ENCODE results near the gene SLC17A9.
"Not testable (repeated sequence)": the region's sequence is repeated elsewhere in the genome, so short reads cannot be mapped to it uniquely, and the experiment has no call there.

SLC17A9 gene

DNA sequence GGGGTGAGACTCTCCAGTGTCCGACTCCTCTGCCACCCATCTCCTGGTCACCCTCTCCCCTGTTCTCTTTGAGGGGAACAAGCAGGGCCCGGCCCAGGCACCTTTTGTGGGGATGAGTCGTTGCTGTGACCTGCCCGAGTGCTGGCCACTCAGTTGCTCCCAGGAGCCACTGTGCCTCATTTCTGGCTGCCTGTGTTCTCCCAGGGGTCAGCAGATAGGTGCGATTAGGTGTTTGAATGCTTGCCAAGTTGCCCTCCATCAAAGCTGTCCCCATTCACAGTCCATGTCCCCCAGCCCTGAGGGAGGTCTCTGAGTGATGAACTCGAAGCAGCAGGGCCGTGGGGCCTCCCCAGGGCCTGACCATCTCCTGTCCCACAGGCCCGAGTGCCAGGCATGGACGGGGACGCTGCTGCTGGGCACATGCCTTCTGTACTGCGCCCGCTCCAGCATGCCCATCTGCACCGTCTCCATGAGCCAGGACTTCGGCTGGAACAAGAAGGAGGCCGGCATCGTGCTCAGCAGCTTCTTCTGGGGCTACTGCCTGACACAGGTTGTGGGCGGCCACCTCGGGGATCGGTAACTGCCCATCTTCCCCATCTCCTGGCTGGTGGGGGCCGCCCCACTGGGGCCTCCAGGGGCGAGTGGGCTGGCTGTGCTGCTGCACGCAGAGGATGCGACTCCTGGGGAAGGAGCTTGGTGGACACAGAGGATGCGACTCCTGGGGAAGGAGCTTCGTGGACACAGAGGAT lies 4.1 kb downstream of the SLC17A9 start:
- no peak for DNase-seq (ENCODE audit: low read depth)

DNA sequence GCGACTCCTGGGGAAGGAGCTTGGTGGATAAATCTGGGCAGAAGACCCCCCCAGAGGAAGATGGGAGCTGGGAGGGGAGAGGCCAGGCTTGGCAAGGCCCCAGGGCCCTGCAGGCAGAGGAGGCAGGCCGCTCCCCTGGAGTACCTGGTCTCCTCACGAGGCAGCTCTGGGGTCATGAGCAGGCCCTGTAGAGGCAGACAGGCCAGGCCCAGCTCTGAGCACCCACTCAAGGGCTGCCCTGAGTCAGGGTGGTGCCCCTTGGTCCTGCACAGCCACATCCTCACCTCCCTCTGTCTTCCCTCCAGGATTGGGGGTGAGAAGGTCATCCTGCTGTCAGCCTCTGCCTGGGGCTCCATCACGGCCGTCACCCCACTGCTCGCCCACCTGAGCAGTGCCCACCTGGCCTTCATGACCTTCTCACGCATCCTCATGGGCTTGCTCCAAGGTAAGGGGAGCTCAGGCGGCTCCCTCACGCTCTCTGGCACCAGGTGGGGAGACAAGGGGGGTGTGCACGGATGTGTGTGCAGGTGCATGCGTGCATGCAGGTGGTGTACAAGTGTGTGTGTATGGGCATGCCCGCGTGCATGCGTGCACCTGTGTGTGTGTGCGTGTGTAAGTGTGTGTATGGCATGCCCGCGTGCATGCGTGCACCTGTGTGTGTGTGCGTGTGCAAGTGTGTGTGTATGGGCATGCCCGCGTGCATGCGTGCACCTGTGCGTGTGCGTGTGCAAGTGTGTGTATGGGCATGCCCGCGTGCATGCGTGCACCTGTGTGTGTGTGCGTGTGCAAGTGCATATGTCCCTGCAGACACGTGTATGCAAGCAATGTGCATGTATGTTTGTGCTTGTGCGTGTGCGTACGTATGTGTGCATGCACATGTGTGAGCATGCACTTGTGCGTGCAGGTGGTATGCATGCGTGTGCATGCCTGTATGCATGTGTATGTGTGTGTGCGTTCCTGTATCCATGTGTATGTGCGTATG lies 4.9 kb downstream of the SLC17A9 start:
- DNase-seq (ENCODE audit: low read depth): no peak

- DNase-seq (ENCODE audit: low read depth): no peak
Observed at GRCh38 chr20:62958388-62959100, 6.0 kb downstream of the SLC17A9 start.

- no peak for DNase-seq (ENCODE audit: low read depth)
Observed at GRCh38 chr20:62959101-62959971, 6.8 kb downstream of the SLC17A9 start.

- no peak for DNase-seq (ENCODE audit: low read depth)
Observed at GRCh38 chr20:62959998-62960436, 7.5 kb downstream of the SLC17A9 start.

GRCh38 chr20:62960446-62961309 lies 8.2 kb downstream of the SLC17A9 start:
- not testable (repeated sequence) for DNase-seq (ENCODE audit: low read depth)

- no peak for DNase-seq (ENCODE audit: low read depth)
Observed at GRCh38 chr20:62961310-62961783, 8.8 kb downstream of the SLC17A9 start.

GRCh38 chr20:62961799-62962198 lies 9.3 kb downstream of the SLC17A9 start:
- no peak for DNase-seq (ENCODE audit: low read depth)

- no peak for DNase-seq (ENCODE audit: low read depth)
Observed at GRCh38 chr20:62962221-62962879, 9.8 kb downstream of the SLC17A9 start.

DNA sequence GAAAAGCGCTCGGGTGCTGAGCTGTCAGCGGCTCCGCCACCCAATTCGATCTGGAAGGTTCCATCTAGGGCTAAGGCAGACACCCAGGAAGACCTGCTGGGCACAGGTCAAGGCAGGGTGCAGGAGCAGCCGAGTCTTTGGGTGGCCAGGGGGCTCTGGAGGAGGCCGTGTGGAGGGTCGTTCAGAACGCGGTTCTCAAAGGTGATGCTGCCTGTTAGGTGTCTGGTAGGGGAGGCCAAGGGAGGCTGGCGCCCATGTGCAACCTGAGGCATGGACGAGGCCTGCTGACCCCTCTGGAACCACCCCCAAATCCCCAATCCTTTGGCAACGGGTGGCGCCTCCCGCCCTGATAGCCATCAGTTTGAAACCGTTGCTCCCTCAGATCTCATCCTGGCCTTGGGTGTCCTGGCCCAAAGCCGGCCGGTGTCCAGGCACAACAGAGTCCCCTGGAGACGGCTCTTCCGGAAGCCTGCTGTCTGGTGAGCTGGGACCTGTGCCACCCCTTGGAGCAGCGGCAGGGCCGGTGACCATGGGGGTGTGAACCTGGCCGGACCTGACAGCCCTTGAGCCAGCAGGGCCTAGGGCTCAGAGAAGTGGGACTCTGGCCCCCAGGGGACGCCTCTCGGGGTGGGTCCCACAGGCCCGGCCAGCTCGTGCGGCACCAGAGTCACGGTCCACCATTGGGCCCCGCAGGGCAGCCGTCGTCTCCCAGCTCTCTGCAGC lies 10.5 kb downstream of the SLC17A9 start:
- DNase-seq (ENCODE audit: low read depth): no peak

DNA sequence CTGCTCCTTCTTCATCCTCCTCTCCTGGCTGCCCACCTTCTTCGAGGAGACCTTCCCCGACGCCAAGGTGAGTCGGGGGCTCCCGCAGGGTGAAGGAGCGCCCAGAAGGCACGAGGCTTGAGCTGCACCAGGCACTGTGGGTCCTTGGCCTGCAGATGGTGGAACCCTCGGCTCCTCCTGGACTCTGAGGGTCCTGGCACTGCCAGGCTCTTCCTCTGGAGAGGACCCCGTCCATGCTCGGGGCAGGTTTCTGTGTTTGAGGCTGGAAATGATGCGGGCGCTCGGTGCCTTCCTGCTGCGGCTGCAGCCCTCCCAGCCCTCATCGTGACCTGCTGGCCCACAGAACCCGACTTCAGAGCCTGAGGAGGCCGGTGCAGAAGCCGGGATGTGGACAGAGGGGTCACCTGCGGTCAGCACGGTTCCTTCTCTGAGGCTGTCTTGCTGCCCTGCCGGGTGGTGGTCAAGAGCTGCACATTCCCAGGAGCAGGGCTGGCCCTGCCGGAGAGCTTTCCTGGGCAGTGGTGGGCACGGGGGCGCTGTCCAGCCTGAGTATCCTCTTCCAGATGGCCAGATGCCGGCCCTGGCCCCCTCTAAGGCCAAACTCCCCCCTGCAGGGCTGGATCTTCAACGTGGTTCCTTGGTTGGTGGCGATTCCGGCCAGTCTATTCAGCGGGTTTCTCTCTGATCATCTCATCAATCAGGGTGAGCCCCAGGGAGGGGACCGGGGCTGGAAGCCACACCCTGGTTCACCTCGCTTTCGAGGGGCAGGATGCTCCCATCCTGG lies 11.3 kb downstream of the SLC17A9 start:
- DNase-seq (ENCODE audit: low read depth): no peak

DNA sequence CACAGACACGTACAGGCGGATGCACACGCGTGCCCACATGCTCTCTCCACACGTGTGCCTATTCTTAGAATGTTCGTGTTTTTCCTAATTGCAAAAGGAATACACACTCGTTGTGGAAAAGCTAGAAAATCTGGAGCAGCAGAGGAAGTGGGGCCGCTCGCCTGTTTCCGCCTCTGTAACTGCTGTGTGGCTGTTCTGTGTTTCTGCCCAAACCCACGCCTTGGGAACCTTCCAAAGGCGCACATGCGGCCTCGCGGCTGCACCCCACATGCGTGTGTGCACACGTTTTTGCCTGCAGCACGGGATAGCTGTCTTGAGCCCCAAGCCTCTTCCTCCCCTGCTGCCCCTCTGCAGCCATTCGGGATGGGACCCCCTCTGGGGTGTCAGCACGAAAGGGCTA lies 12.2 kb downstream of the SLC17A9 start:
- DNase-seq (ENCODE audit: low read depth): no peak

GRCh38 chr20:62965363-62965771 lies 12.9 kb downstream of the SLC17A9 start:
- DNase-seq (ENCODE audit: low read depth): no peak

DNA sequence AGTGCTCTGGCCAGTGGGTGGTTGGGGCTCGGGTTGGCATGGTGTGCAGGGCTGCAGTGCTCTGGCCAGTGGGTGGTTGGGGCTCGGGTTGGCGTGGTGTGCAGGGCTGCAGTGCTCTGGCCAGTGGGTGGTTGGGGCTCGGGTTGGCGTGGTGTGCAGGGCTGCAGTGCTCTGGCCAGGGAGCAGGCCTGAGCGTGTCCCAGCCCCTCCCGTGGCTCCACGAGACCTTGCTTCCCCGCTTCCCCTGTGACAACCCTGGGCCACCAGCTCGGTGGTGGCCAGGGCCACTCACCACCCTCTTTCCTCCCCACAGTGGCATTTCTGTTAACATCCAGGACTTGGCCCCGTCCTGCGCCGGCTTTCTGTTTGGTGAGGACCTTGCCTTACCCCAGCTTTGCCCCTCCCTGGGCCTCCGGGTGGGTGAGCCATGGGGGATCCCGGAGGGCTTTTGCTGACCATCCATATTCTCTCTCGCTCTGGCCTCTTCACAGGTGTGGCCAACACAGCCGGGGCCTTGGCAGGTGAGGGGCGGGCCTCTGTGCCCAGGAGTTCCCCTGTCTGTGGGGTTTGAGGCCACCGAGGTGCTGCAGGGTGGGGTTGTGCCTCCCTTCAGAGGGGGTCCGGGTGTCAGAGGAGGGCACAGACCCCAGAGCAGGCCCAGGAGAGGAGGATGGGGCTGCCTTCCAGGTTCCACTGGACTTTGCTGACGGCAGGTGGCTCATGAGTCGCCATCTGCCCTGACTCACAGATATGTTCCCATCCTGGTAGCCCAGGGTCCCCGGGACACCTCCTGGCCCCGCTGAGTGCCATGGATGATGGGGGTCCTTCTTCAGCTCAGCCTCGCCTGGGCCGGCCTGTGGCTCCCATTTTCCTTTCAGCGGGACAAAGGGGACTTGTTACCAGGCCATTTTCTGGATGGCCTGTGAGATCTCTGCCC lies 14.0 kb downstream of the SLC17A9 start:
- DNase-seq (ENCODE audit: low read depth): no peak

- no peak for DNase-seq (ENCODE audit: low read depth)
Observed at GRCh38 chr20:62967149-62967501, 14.6 kb downstream of the SLC17A9 start.

DNA sequence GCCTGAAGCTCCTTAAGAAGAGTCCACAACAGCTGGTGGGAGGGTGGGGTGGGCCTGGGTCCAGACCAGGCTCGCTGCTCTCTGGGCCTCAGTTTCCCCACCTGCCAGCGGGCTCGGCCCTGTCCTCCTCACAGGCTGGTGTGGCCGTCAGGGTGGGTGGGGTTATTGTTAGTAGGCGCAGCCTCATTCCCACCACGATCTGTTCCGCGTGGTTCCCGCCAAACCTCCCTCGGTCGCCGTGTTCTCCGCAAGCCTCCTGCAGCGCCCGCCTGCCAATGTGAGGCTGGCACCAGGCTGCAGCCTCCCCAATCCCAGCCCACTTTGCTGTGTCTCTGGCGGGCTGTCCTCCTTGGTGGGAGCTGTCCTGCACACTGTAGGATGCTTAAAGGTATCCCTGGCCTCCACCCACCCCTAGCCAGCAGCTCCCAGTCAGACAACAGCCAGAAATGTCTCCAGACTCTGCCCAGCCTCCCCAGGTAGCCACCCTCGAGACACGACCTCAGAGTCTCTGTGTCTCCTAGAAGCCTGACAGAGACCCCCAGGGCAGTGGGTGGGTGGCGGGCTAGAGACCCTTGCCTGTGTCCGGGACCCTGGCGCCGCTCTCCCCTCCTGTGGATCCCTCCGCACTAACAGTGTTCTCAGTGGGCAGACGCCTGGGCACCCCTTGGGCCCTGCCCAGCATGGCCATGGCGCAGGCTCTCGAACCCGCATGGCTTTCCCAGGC lies 15.3 kb downstream of the SLC17A9 start:
- no peak for DNase-seq (ENCODE audit: low read depth)
